ENCODE measurements around the gene ZZZ3. TPM values are rescaled to one million over a fixed set of nuclear protein-coding genes. Genes with fewer than 3 reads are reported as not detected.

The ZZZ3 gene
- polyA plus RNA-seq, 1 donor: 48.4 TPM

DNA sequence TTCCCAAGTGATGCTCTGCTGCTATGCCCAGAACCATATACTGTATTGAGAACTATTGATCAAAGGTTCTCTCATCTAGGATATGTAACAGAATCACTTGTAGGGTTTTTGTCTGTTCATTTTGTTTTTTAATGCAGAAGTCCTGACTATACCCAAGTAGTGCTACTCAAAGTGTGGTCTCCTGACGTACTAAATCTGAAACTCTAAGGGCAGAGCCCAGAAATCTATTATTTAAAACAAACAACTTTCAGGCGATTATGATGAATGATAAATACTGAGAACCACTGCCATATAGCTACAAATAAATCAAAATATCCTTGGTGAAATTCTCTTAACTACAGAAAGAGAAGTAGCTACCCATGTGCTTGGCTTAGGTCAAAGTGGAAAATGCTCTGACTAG lies 10.1 kb downstream of the ZZZ3 start:
- DNase-seq: no peak
- H3K4me1 ChIP-seq (ENCODE audit: control insufficient read depth, insufficient read depth, low read length): peaks cover 5% of the 10 kb centered on the region
- 60% methylated on average over 1 of the region's 2 CpGs for WGBS (ENCODE audit: insufficient coverage, low lambda C conversion rate)

DNA sequence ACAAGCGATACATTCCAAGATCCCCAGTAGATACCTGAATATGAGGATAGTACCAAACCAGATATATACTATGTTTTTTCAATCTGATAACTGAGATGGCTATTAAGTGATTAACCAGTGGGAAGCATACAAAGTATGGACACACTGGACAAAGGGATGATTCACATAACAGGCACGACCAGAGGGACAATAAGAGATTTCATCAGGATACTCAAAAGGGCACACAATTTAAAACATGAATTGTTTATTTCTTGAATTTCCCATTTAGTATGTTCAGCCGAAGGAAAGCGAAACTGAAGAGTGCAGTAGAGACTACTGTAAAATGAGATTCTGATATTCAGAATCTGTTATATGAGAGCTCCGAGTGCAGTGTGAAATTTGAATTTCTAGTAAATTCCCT lies 10.6 kb downstream of the ZZZ3 start:
- no peaks in the 10 kb centered on the region for H3K27me3 ChIP-seq (ENCODE audit: control insufficient read depth, insufficient read depth, low read length)
- DNase-seq: no peak
- no peak overlapping the region for H3K27ac ChIP-seq (ENCODE audit: low read length)
- H3K36me3 ChIP-seq (ENCODE audit: control insufficient read depth, insufficient read depth, low read length): peaks cover 4% of the 10 kb centered on the region
- H3K9me3 ChIP-seq (ENCODE audit: control insufficient read depth, low read depth, low read length): no peaks in the 10 kb centered on the region
- peaks cover 8% of the 10 kb centered on the region for H3K4me1 ChIP-seq (ENCODE audit: control insufficient read depth, insufficient read depth, low read length)
- H3K4me3 ChIP-seq (ENCODE audit: low read length): no peak overlapping the region
- WGBS (ENCODE audit: insufficient coverage, low lambda C conversion rate): 100% methylated on average over 1 of the region's 5 CpGs

More for the DNA sequence above, 10.1 kb downstream of the ZZZ3 start:
- Histone ChIP-seq H3K27me3 (ENCODE audit: control insufficient read depth, insufficient read depth, low read length) (no peaks in the 10 kb centered on the region), H3K27ac (ENCODE audit: low read length) (no peak overlapping the region), H3K36me3 (ENCODE audit: control insufficient read depth, insufficient read depth, low read length) (peaks cover 4% of the 10 kb centered on the region), H3K4me3 (ENCODE audit: low read length) (no peak overlapping the region), H3K9me3 (ENCODE audit: control insufficient read depth, low read depth, low read length) (no peaks in the 10 kb centered on the region)

DNA sequence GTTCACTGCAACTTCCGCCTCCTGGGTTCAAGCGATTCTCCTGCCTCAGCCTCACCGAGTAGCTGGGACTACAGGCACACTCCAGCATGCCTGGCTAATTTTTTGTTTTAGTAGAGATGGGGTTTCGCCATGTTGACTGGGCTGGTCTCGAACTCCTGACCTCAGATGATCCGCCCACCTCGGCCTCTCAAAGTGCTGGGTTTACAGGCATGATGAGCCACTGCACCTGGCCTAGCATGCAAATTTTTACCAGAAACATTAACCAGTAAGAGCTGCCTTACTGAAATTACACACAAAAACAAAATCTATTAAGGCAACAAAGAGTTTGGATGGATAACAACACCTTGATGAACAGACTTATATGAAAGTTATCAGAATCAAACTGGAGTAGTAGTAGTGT lies 12.1 kb downstream of the ZZZ3 start:
- peaks cover 3% of the 10 kb centered on the region for H3K36me3 ChIP-seq (ENCODE audit: control insufficient read depth, insufficient read depth, low read length)
- no peaks in the 10 kb centered on the region for H3K27me3 ChIP-seq (ENCODE audit: control insufficient read depth, insufficient read depth, low read length)
- peaks cover 8% of the 10 kb centered on the region for H3K4me1 ChIP-seq (ENCODE audit: control insufficient read depth, insufficient read depth, low read length)
- H3K9me3 ChIP-seq (ENCODE audit: control insufficient read depth, low read depth, low read length): no peaks in the 10 kb centered on the region
- DNase-seq: no peak
- no peak overlapping the region for H3K4me3 ChIP-seq (ENCODE audit: low read length)
- H3K27ac ChIP-seq (ENCODE audit: low read length): no peak overlapping the region
- WGBS (ENCODE audit: insufficient coverage, low lambda C conversion rate): no CpG with 5 or more reads among the region's 7 CpGs

DNA sequence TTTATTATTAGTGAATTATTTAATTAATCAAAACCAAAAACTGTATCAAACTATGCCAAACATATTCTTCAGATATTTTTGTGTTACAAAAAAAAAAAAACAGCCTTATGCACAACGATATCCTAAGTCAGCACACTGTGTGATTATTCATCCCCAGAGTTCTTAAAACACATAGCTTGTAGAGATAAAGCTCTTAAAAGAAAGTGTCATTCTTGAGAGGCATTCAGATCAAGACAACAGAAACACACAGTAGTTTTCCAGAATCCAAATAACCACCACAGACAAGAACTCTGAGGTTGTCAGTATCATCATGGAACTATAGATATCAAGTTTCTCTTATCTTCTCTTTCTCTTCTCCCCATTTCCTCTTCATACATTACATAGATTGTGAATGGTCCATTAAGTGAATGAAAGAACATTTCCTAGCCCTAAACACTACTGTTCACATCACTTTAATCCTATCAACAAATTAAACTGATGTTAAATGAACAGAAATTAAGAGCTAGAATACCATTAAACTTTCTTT lies 13.5 kb downstream of the ZZZ3 start:
- WGBS (ENCODE audit: insufficient coverage, low lambda C conversion rate): no CpG with 5 or more reads among the region's 1 CpG
- Histone ChIP-seq H3K27me3 (ENCODE audit: control insufficient read depth, insufficient read depth, low read length) (no peaks in the 10 kb centered on the region), H3K27ac (ENCODE audit: low read length) (no peak overlapping the region), H3K9me3 (ENCODE audit: control insufficient read depth, low read depth, low read length) (no peaks in the 10 kb centered on the region), H3K4me1 (ENCODE audit: control insufficient read depth, insufficient read depth, low read length) (peaks cover 8% of the 10 kb centered on the region), H3K36me3 (ENCODE audit: control insufficient read depth, insufficient read depth, low read length) (peaks cover 3% of the 10 kb centered on the region), H3K4me3 (ENCODE audit: low read length) (no peak overlapping the region)
- DNase-seq: no peak

- H3K27me3 ChIP-seq (ENCODE audit: control insufficient read depth, insufficient read depth, low read length): no peaks in the 10 kb centered on the region
- no peaks in the 10 kb centered on the region for H3K9me3 ChIP-seq (ENCODE audit: control insufficient read depth, low read depth, low read length)
- H3K27ac ChIP-seq (ENCODE audit: low read length): no peak overlapping the region
- 67% methylated on average over 3 of the region's 3 CpGs for WGBS (ENCODE audit: insufficient coverage, low lambda C conversion rate)
- H3K4me3 ChIP-seq (ENCODE audit: low read length): no peak overlapping the region
- DNase-seq: no peak
- peaks cover 8% of the 10 kb centered on the region for H3K4me1 ChIP-seq (ENCODE audit: control insufficient read depth, insufficient read depth, low read length)
- peaks cover 5% of the 10 kb centered on the region for H3K36me3 ChIP-seq (ENCODE audit: control insufficient read depth, insufficient read depth, low read length)
These were observed 17.4 kb downstream of the ZZZ3 start for GRCh38 chr1:77664939-77665516.

GRCh38 chr1:77661696-77662095 lies 20.8 kb downstream of the ZZZ3 start:
- DNase-seq: no peak
- H3K4me1 ChIP-seq (ENCODE audit: control insufficient read depth, insufficient read depth, low read length): no peaks in the 10 kb centered on the region
- H3K27ac ChIP-seq (ENCODE audit: low read length): no peak overlapping the region
- H3K27me3 ChIP-seq (ENCODE audit: control insufficient read depth, insufficient read depth, low read length): no peaks in the 10 kb centered on the region
- H3K9me3 ChIP-seq (ENCODE audit: control insufficient read depth, low read depth, low read length): no peaks in the 10 kb centered on the region
- WGBS (ENCODE audit: insufficient coverage, low lambda C conversion rate): no CpG with 5 or more reads among the region's 4 CpGs
- H3K4me3 ChIP-seq (ENCODE audit: low read length): no peak overlapping the region
- H3K36me3 ChIP-seq (ENCODE audit: control insufficient read depth, insufficient read depth, low read length): peaks cover 5% of the 10 kb centered on the region

- Histone ChIP-seq H3K9me3 (ENCODE audit: control insufficient read depth, low read depth, low read length) (no peaks in the 10 kb centered on the region), H3K4me1 (ENCODE audit: control insufficient read depth, insufficient read depth, low read length) (no peaks in the 10 kb centered on the region), H3K27me3 (ENCODE audit: control insufficient read depth, insufficient read depth, low read length) (no peaks in the 10 kb centered on the region), H3K27ac (ENCODE audit: low read length) (no peak overlapping the region), H3K36me3 (ENCODE audit: control insufficient read depth, insufficient read depth, low read length) (peaks cover 3% of the 10 kb centered on the region), H3K4me3 (ENCODE audit: low read length) (no peak overlapping the region)
- 92% methylated on average over 2 of the region's 4 CpGs for WGBS (ENCODE audit: insufficient coverage, low lambda C conversion rate)
- DNase-seq: no peak
These were observed 22.4 kb downstream of the ZZZ3 start for GRCh38 chr1:77659879-77660593.

DNA sequence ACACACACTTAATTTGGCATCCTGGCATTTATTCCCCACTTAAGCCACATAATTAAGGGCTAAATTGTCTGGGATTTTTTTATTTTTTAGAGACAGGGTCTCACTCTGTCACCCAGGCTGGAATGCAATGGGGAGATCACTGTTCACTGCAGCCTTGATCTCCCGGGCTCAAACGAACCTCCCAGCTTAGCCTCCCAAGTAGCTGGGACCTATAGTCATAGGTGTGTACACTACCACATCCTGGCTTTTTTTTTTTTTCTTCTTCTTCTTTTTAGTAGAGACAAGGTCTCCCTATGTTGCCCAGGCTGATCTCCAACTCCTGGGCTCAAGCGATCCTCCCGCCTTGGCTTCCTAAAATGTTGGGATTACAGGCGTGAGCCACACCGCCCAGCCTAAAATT lies 24.2 kb downstream of the ZZZ3 start:
- H3K27ac ChIP-seq (ENCODE audit: low read length): no peak overlapping the region
- DNase-seq: no peak
- H3K9me3 ChIP-seq (ENCODE audit: control insufficient read depth, low read depth, low read length): no peaks in the 10 kb centered on the region
- no peaks in the 10 kb centered on the region for H3K27me3 ChIP-seq (ENCODE audit: control insufficient read depth, insufficient read depth, low read length)
- H3K4me1 ChIP-seq (ENCODE audit: control insufficient read depth, insufficient read depth, low read length): no peaks in the 10 kb centered on the region
- H3K4me3 ChIP-seq (ENCODE audit: low read length): no peak overlapping the region
- WGBS (ENCODE audit: insufficient coverage, low lambda C conversion rate): no CpG with 5 or more reads among the region's 6 CpGs
- H3K36me3 ChIP-seq (ENCODE audit: control insufficient read depth, insufficient read depth, low read length): peaks cover 3% of the 10 kb centered on the region

DNA sequence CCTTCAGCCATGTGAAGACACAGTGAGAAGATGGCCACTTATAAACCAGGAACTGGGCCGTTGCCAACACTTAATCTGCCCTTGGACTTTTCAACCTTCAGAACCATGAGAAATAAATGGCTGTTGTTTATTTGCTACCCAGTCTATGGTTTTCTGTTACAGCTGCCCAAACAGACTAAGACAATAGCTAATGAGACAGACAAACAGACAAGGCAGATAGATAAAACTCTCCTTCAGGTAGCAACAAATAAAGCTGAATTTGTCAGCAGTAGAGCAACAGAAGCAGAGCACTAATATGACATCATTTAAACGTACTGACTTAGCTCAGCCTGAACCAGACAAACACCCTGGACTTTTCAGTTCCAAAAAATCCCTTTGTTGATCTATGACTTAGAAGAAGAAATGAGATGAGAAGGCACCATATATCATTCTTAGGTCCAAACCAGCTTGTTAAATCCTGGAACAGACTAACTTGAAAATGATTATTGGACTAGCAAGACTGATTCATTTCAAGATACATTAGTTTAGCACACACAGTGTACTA lies 27.0 kb downstream of the ZZZ3 start:
- Histone ChIP-seq H3K27me3 (ENCODE audit: control insufficient read depth, insufficient read depth, low read length) (no peaks in the 10 kb centered on the region), H3K9me3 (ENCODE audit: control insufficient read depth, low read depth, low read length) (peaks cover 4% of the 10 kb centered on the region), H3K4me1 (ENCODE audit: control insufficient read depth, insufficient read depth, low read length) (no peaks in the 10 kb centered on the region), H3K27ac (ENCODE audit: low read length) (no peak overlapping the region), H3K36me3 (ENCODE audit: control insufficient read depth, insufficient read depth, low read length) (peaks cover 2% of the 10 kb centered on the region), H3K4me3 (ENCODE audit: low read length) (no peak overlapping the region)
- no CpG with 5 or more reads among the region's 2 CpGs for WGBS (ENCODE audit: insufficient coverage, low lambda C conversion rate)
- DNase-seq: peak in 1 of 2 donors; percentile 22

- peaks cover 6% of the 10 kb centered on the region for H3K36me3 ChIP-seq (ENCODE audit: control insufficient read depth, insufficient read depth, low read length)
- 25% methylated on average over 1 of the region's 6 CpGs for WGBS (ENCODE audit: insufficient coverage, low lambda C conversion rate)
- no peaks in the 10 kb centered on the region for H3K4me1 ChIP-seq (ENCODE audit: control insufficient read depth, insufficient read depth, low read length)
- no peak overlapping the region for H3K27ac ChIP-seq (ENCODE audit: low read length)
- H3K9me3 ChIP-seq (ENCODE audit: control insufficient read depth, low read depth, low read length): peaks cover 21% of the 10 kb centered on the region
- H3K27me3 ChIP-seq (ENCODE audit: control insufficient read depth, insufficient read depth, low read length): no peaks in the 10 kb centered on the region
- DNase-seq: peak; percentile 6 to 37
- H3K4me3 ChIP-seq (ENCODE audit: low read length): no peak overlapping the region
These were observed 29.4 kb downstream of the ZZZ3 start for GRCh38 chr1:77652970-77653516.
